Activated T-cell treated with anti-CD3 and anti-CD28 coated beads, Interleukin-2, amount 50 U/mL, for 72 hours (primary cell): ENCODE results near the gene SLC1A5. TPM values are rescaled to one million over a fixed set of nuclear protein-coding genes. Genes with fewer than 3 reads are reported as not detected.
"Not testable (repeated sequence)": the region's sequence is repeated elsewhere in the genome, so short reads cannot be mapped to it uniquely, and the experiment has no call there.

Experiments
- ATAC-seq, 2 donors: fragments of 150-1000 bp; cut with Tn5 transposase; replicated peaks in 1 of 2; 2 replicates each; pipeline ENCODE4 v1.10.0; 2021; ENCODE audit warnings: moderate library complexity in 2 of 2, mild to moderate bottlenecking in 1 of 2
- DNase-seq, 2 donors: peaks; one replicate each; pipeline ENCODE4 v3.0.0; 2021 to 2022; ENCODE audit warnings: mixed read lengths in 1 of 2
- H3K27ac Mint-ChIP-seq: one replicate; pipeline ENCODE4 v1.8.0; 2022; ENCODE audit warnings: mild to moderate bottlenecking, moderate library complexity, mixed read lengths
- H3K27me3 Mint-ChIP-seq: one replicate; pipeline ENCODE4 v1.8.0; 2022; ENCODE audit warnings: low read depth, mixed read lengths
- H3K36me3 Mint-ChIP-seq, 2 donors: one replicate each; pipeline ENCODE4 v1.8.0; 2022; ENCODE audit warnings: mixed read lengths in 2 of 2, mild to moderate bottlenecking in 1 of 2; ENCODE audit not compliant: insufficient read depth in 2 of 2
- H3K4me1 Mint-ChIP-seq: one replicate; pipeline ENCODE4 v1.8.0; 2022; ENCODE audit warnings: low read depth, mixed read lengths
- H3K4me3 Mint-ChIP-seq, 2 donors: one replicate each; pipeline ENCODE4 v1.8.0; 2022; ENCODE audit warnings: mild to moderate bottlenecking in 2 of 2, mixed read lengths in 2 of 2, moderate library complexity in 2 of 2
- H3K9me3 Mint-ChIP-seq, 2 donors: one replicate each; pipeline ENCODE4 v1.8.0; 2022; ENCODE audit warnings: mixed read lengths in 2 of 2
- total RNA-seq, 2 donors: library from RNA; stranded (reverse); gene quantifications; one replicate each; pipeline ENCODE4 v1.2.3, GENCODE V29; 2022

SLC1A5 gene
- total RNA-seq, 2 donors from 2014 or later = 364 to 374 TPM

DNA sequence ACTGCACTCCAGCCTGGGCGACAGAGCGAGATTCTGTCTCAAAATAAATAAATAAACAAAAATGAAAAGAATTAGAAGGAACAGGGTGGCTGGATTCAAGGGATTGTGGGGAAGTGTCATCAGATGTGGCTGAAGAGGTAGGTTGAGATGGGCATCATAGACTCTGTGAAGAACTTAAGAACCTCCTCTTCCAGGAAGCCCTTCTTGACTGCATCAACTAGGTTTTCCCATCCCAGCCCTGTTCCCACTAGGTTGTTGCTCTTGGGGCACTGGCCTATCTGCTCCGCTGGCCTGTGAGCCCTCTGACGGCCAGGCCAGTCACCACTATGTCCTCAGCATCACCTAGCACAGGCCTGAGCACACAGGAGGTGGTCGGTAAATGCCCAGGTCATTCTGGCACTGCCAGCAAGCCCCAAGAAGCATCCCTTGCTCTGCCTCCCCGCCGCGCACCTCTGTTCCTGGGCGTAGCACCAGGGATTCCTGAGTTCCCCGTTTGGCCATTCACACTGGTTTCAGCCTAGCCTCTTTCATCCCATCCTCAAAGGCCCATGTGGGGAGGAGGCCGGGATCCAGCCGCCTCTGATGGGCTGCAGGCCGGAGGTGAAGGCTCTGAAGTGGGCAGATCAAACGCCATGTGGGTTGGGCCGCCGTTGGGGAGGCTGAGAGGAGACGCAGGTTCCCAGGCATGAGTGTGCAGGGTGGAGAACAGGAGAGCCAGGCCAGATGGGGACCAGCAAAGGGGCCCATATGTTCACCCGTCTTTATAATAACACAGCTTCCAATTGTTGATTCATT is 27.6 kb upstream of the SLC1A5 start:
- Mint-ChIP-seq H3K36me3 (no peaks in the 10 kb centered on the region), H3K27me3 (no peaks in the 10 kb centered on the region), H3K9me3 (no peaks in the 10 kb centered on the region), H3K4me1 (peaks cover 25% of the 10 kb centered on the region), H3K4me3 (no peak overlapping the region), H3K27ac (no peak overlapping the region)
- DNase-seq = no peak
- no peak for ATAC-seq

DNA sequence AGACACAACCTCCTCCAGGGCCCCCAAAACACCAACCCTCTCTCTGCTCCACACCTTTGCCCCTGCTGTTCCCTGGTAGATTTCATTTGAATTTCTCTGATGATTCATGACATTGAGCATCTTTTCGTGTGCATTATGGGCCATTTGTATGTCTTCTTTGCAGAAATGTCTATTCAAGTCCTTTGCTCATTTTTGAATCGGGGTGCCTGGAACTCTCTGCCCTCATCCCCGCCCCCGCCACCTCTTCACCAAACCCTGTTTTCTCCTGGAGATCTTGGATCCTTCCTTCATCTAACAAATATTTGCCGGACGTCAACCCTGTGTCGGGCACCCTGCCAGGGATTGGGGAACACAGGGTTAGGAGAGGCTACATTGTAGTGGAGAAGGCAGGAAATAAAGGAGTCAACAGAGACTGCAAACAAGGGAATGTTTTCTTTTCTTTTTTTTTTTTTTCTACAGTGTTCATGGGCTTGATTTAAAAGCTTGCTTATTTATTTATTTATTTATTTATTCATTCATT is 25.5 kb upstream of the SLC1A5 start:
- Mint-ChIP-seq H3K27ac (no peak overlapping the region), H3K27me3 (no peaks in the 10 kb centered on the region), H3K36me3 (no peaks in the 10 kb centered on the region), H3K4me1 (peaks cover 8% of the 10 kb centered on the region), H3K9me3 (no peaks in the 10 kb centered on the region), H3K4me3 (no peak overlapping the region)
- ATAC-seq (no peak), DNase-seq (no peak)

DNA sequence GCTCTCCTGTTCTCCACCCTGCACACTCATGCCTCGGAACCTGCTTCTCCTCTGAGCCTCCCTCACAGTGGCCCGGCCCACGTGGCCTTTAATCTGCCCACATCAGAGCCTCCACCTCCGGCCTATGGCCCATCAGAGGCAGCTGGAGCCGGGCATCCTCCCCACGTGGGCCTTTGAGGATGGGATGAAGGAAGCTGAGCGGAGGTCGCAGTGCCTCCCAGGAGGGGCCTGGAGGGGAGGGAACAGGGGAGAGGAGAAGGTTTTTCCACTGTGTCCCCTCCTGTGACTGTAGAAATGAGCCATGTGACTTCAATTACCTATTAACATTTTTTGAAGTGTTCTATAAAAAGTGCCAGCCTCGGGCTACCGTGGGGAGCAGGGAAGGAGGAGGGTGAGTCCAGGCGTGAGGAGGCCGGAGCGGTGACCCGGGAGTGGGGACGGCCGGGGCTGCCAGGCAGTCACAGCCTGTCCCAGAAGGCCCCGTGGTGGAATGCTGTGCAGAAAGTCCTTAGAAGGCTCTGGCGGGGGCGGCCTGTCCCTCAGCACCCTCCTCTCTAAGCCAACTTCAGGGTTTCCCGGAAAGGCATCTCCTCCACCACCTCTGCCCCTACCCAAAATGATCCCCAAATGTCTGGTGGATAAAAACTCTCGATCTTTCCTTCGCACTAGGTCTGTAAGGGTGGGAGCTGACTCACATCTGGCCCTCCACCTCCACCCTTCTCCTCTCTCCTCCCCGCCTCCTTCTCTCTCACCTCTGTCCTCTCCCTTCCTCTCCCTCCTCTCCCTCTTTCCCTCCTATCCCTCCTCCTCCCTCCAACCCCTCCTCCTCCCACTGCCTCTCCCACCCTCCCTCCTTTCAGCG is 24.8 kb upstream of the SLC1A5 start:
- Mint-ChIP-seq H3K27me3 (no peaks in the 10 kb centered on the region), H3K36me3 (no peaks in the 10 kb centered on the region), H3K9me3 (no peaks in the 10 kb centered on the region), H3K4me1 (peaks cover 5% of the 10 kb centered on the region), H3K27ac (no peak overlapping the region), H3K4me3 (no peak overlapping the region)
- ATAC-seq (no peak), DNase-seq (no peak)

DNA sequence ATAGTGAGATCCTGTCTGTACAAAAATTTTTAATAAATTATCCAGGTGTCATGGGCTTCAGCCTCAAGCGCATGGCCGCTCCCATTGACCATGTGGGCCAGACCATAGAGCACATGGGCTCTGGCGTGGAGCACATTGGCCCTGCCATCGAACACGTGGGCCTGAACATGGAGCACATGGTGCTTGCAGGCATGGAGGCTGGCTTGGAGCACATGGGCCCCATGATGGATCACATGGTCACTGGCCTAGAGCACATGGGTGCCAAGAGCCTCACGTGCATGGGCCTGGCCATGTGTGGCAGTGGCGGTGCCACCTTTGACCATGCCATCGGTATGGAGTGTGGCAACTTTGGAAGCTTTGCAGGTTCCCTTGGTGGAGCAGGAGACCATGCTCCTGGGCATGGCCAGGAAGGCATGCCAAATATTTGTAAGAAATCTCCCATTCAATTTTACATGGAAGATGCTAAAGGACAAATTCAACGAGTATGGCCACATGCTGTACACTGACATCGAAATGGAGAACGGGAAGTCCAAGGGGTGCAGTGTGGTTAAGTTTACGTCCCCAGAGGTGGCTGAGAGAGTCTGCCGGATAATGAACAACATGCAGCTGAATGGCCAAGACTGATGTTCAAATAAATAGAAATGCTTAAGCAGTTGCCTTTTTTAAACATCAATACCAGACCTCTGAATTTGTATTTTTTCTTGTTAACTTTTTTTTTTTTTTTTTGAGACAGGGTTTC is 21.3 kb upstream of the SLC1A5 start:
- Mint-ChIP-seq H3K36me3 (no peaks in the 10 kb centered on the region), H3K9me3 (no peaks in the 10 kb centered on the region), H3K27ac (no peak overlapping the region), H3K4me1 (no peaks in the 10 kb centered on the region), H3K4me3 (no peak overlapping the region), H3K27me3 (no peaks in the 10 kb centered on the region)
- ATAC-seq = no peak
- no peak for DNase-seq

DNA sequence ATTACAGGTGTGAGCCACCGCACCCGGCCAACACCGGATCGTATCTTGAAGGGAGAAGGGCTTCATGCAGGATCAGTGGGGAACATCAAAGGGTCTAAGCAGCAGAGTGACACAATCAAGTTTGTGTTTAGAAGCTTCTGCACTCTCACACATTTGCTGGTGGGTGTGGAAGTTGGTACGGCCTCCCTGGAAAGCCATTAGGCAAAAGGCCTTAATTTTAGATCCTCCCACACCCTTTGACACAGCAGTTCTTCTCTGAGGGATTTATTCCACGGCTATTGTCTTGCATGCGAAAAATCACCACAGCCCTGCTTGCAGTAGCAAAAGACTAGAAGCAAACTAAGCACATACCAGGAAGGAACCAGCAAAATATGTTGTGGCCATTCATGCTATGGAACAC is 18.3 kb upstream of the SLC1A5 start:
- H3K36me3 Mint-ChIP-seq = no peaks in the 10 kb centered on the region
- no peaks in the 10 kb centered on the region for H3K9me3 Mint-ChIP-seq

DNA sequence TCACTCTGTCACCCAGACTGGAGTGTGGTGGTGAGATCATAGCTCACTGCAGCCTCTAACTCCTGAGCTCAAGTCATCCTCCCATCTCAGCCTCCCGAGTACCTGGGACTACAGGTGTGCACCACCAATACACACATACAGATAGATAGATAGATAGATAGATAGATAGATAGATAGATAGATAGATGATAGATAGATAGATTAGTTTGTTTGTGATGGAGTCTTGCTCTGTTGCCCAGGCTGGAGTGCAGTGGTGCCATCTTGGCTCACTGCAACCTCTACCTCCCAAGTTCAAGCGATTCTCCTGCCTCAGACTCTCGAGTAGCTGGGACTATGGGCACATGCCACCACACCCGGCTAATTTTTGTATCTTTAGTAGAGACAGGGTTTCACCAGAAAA is 16.0 kb upstream of the SLC1A5 start:
- not testable (repeated sequence) for H3K27ac Mint-ChIP-seq, H3K4me1 Mint-ChIP-seq, ATAC-seq, H3K27me3 Mint-ChIP-seq, DNase-seq, H3K36me3 Mint-ChIP-seq, H3K9me3 Mint-ChIP-seq, H3K4me3 Mint-ChIP-seq

More for the DNA sequence above, 18.3 kb upstream of the SLC1A5 start:
- Mint-ChIP-seq H3K4me1 (no peaks in the 10 kb centered on the region), H3K4me3 (no peak overlapping the region), H3K27ac (no peak overlapping the region), H3K27me3 (no peaks in the 10 kb centered on the region)
- DNase-seq (no peak), ATAC-seq (no peak)

DNA sequence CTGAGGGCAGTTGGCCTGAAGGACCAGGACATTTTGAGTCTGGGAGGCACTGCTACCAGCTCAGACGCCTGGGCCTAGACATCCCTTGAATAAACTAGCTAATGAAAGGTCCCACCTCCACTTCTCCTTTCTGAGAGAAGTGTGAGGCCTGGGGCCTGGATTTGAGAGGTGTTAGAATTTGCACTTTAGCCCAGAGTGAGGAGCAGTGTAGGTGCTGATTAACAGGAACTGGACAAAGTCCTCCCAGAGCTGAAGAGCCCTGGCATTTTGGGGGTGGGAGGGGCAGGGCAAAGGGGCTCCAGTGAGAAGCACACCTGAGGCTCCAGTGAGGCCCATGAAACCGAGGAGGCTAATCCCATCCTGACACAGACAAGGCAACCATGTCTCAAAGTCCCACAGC is 15.2 kb upstream of the SLC1A5 start:
- Mint-ChIP-seq H3K9me3 (no peaks in the 10 kb centered on the region), H3K27me3 (no peaks in the 10 kb centered on the region), H3K27ac (no peak overlapping the region), H3K4me3 (no peak overlapping the region), H3K4me1 (no peaks in the 10 kb centered on the region), H3K36me3 (no peaks in the 10 kb centered on the region)
- DNase-seq (no peak), ATAC-seq (no peak)

DNA sequence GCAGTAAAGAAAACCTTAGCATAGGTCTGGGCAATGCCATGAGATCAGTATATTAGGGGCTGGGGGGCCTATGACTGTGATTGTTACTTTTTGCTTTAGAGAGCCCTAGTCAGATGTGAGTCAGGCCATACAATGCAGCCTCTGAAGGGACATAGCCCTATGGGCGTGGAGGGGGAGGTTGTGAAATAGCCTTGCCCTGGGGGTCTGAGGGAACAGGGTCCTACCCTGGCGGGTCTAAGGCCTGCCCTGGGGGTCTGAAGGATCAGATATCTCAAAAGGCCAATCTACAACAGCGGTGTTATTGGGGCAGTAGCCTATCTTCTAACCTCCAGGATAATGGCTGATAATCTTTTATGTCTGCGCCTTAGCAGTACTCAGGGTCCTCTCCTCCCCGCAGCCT is 13.8 kb upstream of the SLC1A5 start:
- Mint-ChIP-seq H3K4me3 (no peak overlapping the region), H3K4me1 (no peaks in the 10 kb centered on the region), H3K27ac (no peak overlapping the region), H3K27me3 (no peaks in the 10 kb centered on the region), H3K9me3 (no peaks in the 10 kb centered on the region), H3K36me3 (no peaks in the 10 kb centered on the region)
- DNase-seq = no peak
- ATAC-seq = no peak

DNA sequence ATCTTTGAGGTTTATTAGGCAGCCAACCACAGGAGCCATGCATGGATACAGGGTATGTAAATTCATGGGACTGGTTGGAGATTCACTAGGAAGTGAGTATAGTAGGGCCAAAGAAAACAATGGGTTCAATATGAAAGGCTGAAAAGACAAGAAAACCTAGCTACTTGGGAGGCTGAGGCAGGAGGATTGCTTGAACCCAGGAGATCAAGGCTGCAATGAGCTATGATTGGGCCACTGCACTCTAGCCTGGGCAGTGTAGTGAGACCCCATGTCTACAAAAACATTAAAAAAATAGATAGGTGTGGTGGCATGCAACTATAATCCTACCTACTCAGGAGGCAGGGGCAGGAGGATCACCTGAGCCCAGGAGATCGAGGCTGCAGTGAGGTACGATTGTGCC is 10.3 kb upstream of the SLC1A5 start:
- Mint-ChIP-seq H3K27me3 (no peaks in the 10 kb centered on the region), H3K4me1 (no peaks in the 10 kb centered on the region), H3K4me3 (no peak overlapping the region), H3K36me3 (no peaks in the 10 kb centered on the region), H3K27ac (no peak overlapping the region), H3K9me3 (no peaks in the 10 kb centered on the region)
- ATAC-seq (no peak), DNase-seq (no peak)

DNA sequence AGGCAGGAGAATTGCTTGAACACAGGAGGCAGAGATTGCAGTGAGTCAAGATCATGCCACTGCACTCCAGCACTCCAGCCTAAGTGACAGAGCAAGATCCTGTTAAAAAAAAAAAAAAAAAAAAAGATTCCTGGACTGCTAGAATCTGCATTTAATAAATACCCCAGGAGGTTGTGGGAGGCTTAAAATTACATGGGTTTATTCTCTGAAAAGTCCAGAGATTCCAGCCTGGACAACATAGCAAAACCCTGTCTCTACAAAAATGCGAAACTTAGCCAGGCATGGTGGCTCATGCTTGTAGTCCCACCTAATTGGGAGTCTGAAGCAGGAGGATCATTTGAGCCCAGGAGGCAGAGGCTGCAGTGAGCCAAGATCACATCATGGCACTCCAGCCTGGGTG is 9.5 kb upstream of the SLC1A5 start:
- H3K4me3 Mint-ChIP-seq = no peak overlapping the region
- H3K36me3 Mint-ChIP-seq = no peaks in the 10 kb centered on the region
- H3K9me3 Mint-ChIP-seq = no peaks in the 10 kb centered on the region
- ATAC-seq (no peak), DNase-seq (no peak)
- H3K4me1 Mint-ChIP-seq = no peaks in the 10 kb centered on the region
- no peak overlapping the region for H3K27ac Mint-ChIP-seq
- H3K27me3 Mint-ChIP-seq = no peaks in the 10 kb centered on the region

DNA sequence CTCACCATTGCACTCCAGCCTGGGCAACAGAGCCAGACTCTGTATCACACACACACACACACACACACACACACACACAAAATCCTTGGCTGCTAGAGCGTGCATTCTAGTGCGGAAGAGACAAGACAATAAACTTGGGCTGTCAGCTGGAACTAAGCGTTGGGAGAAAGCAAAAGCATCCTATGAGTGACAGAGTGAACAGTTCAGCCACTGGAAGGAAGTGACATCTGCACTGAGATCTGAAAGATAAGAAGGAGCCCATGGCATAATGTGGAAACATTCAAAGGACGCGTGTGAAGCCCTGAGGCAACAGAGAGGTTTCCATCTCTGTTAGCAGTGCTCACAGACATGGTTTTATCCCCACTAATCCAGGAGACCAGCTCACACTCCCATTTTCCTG is 3.5 kb upstream of the SLC1A5 start:
- Mint-ChIP-seq H3K4me3 (peak overlapping the region in 1 of 2 donors; percentile 18), H3K4me1 (peaks cover 27% of the 10 kb centered on the region), H3K27ac (peak overlapping the region; percentile 13)

DNA sequence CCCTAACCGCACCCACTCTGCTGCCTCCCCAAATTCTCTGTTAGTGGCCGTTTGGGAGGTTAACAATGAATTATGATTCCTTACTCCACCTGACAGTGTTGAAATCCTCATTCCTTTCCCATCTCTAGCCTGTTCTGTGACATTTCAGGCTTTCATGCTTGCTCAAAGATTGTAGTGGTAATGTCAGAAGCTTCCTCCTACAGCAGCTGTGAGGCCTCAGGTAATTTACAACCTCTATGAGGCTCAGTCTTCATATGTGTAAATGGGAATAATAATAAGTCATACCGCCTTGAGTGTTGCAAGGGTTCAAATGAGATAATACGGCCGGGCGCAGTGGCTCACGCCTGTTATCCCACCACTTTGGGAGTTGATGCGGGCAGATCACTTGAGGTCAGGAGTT is 977 bp upstream of the SLC1A5 start:
- Mint-ChIP-seq H3K4me3 (no peak overlapping the region), H3K27ac (no peak overlapping the region), H3K36me3 (peaks cover 24 to 30% of the 10 kb centered on the region in 2 donors), H3K27me3 (no peaks in the 10 kb centered on the region), H3K4me1 (peaks cover 37% of the 10 kb centered on the region), H3K9me3 (no peaks in the 10 kb centered on the region)
- ATAC-seq = no peak
- DNase-seq = no peak

More for the DNA sequence above, 3.5 kb upstream of the SLC1A5 start:
- ATAC-seq = no peak
- DNase-seq = peak in 1 of 2 donors; percentile 33
- H3K36me3 Mint-ChIP-seq = peaks cover 3 to 7% of the 10 kb centered on the region in 2 donors
- H3K27me3 Mint-ChIP-seq = no peaks in the 10 kb centered on the region
- H3K9me3 Mint-ChIP-seq = no peaks in the 10 kb centered on the region

DNA sequence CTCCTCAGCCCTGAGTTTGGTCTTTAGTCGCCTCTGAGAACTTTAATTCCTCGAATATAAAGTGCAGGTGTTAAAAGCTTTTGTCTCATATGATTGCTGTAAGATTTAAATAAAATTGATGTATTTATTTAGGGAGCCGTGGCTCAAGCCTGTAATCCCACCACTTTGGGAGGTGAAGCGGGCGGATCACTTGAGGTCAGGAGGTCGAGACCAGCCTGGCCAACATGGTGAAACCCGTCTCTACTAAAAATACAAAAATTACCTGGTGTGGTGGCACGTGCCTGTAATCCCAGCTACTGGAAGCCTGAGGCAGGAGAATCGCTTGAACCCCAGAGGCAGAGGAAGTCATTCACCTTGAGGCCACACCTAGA is 559 bp upstream of the SLC1A5 start:
- H3K36me3 Mint-ChIP-seq = peaks cover 28 to 34% of the 10 kb centered on the region in 2 donors
- peaks cover 41% of the 10 kb centered on the region for H3K4me1 Mint-ChIP-seq
- H3K27ac Mint-ChIP-seq = peak overlapping the region; percentile 91
- ATAC-seq (no peak), DNase-seq (no peak)
- no peaks in the 10 kb centered on the region for H3K27me3 Mint-ChIP-seq
- H3K4me3 Mint-ChIP-seq = peak overlapping the region; percentile 87 to 99
- no peaks in the 10 kb centered on the region for H3K9me3 Mint-ChIP-seq
